Left ventricle myocardium inferior (tissue), 1 donor: Measurements from ENCODE around the gene GPR32. TPM values are rescaled to one million over a fixed set of nuclear protein-coding genes. Genes with fewer than 3 reads are reported as not detected.

Experiments used
- DNase-seq: peaks from one replicate; pipeline ENCODE4 v3.0.0-alpha.2; 2020
- H3K27ac ChIP-seq: fragments of 200-600 bp; replicated peaks from 2 replicates; pipeline ENCODE4 v1.8.0; 2021
- H3K27me3 ChIP-seq: fragments of 200-600 bp; 2 replicates; pipeline ENCODE4 v1.8.0; 2021; ENCODE audit warnings: low read depth
- H3K36me3 ChIP-seq: fragments of 200-600 bp; 2 replicates; pipeline ENCODE4 v1.8.0; 2021
- H3K4me1 ChIP-seq: fragments of 200-600 bp; 2 replicates; pipeline ENCODE4 v1.8.0; 2021
- H3K4me3 ChIP-seq: fragments of 200-600 bp; 2 replicates; pipeline ENCODE4 v1.8.0; 2021; ENCODE audit warnings: mild to moderate bottlenecking, moderate library complexity
- H3K9me3 ChIP-seq: fragments of 200-600 bp; replicated peaks from 2 replicates; pipeline ENCODE4 v1.8.0; 2021
- intact Hi-C: fragments of 100-400 bp; cut with micrococcal nuclease; formaldehyde crosslinking; loops from one replicate; pipeline ENCODE4 v1.11.0; 2022
- total RNA-seq: library from RNA; stranded (reverse); fragmentation: NEBNext Ultra II Directional; extraction: Animal tissue kit (Norgen Biotek cat#: 25700); gene quantifications from one replicate; pipeline ENCODE4 v1.2.1, GENCODE V29; 2021
- TF ChIP-seq, protein P1 (sequence below): fragments of 200-600 bp; IDR thresholded peaks from 2 replicates; pipeline ENCODE4 v1.8.0; 2021; ENCODE audit warnings: antibody characterized with exemption, mild to moderate bottlenecking, borderline replicate concordance
- donor health status: DM: no; HTN: yes; CAD: no; lungs with severe emphysema.

The GPR32 gene
- total RNA-seq, 1 donor from 2014 or later: not detected

- Histone ChIP-seq H3K27ac (no peak overlapping the region), H3K27me3 (peaks cover 10% of the 10 kb centered on the region), H3K36me3 (peaks cover 7% of the 10 kb centered on the region), H3K4me1 (no peaks in the 10 kb centered on the region), H3K9me3 (no peaks in the 10 kb centered on the region), H3K4me3 (no peak overlapping the region)
- TF ChIP-seq, protein P1, sequence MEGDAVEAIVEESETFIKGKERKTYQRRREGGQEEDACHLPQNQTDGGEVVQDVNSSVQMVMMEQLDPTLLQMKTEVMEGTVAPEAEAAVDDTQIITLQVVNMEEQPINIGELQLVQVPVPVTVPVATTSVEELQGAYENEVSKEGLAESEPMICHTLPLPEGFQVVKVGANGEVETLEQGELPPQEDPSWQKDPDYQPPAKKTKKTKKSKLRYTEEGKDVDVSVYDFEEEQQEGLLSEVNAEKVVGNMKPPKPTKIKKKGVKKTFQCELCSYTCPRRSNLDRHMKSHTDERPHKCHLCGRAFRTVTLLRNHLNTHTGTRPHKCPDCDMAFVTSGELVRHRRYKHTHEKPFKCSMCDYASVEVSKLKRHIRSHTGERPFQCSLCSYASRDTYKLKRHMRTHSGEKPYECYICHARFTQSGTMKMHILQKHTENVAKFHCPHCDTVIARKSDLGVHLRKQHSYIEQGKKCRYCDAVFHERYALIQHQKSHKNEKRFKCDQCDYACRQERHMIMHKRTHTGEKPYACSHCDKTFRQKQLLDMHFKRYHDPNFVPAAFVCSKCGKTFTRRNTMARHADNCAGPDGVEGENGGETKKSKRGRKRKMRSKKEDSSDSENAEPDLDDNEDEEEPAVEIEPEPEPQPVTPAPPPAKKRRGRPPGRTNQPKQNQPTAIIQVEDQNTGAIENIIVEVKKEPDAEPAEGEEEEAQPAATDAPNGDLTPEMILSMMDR: no peak
- intact Hi-C loops: no loop called here
- DNase-seq: no peak
These were observed 22.3 kb downstream of the GPR32 start for GRCh38 chr19:50792272-50793250.

- Histone ChIP-seq H3K36me3 (peaks cover 18% of the 10 kb centered on the region), H3K27me3 (peaks cover 10% of the 10 kb centered on the region), H3K9me3 (no peaks in the 10 kb centered on the region), H3K27ac (no peak overlapping the region), H3K4me3 (no peak overlapping the region), H3K4me1 (no peaks in the 10 kb centered on the region)
- intact Hi-C loops: no loop called here
- no peak for DNase-seq
- TF ChIP-seq, protein P1: no peak
These were observed 23.3 kb downstream of the GPR32 start for GRCh38 chr19:50793558-50794065.

- no peak overlapping the region for H3K27ac ChIP-seq
- intact Hi-C loops: no loop called here
- H3K27me3 ChIP-seq: peaks cover 10% of the 10 kb centered on the region
- TF ChIP-seq, protein P1: no peak
- peaks cover 24% of the 10 kb centered on the region for H3K36me3 ChIP-seq
- H3K4me3 ChIP-seq: no peak overlapping the region
- DNase-seq: no peak
- H3K4me1 ChIP-seq: no peaks in the 10 kb centered on the region
- H3K9me3 ChIP-seq: no peaks in the 10 kb centered on the region
These were observed 24.0 kb downstream of the GPR32 start for GRCh38 chr19:50794074-50794875.

DNA sequence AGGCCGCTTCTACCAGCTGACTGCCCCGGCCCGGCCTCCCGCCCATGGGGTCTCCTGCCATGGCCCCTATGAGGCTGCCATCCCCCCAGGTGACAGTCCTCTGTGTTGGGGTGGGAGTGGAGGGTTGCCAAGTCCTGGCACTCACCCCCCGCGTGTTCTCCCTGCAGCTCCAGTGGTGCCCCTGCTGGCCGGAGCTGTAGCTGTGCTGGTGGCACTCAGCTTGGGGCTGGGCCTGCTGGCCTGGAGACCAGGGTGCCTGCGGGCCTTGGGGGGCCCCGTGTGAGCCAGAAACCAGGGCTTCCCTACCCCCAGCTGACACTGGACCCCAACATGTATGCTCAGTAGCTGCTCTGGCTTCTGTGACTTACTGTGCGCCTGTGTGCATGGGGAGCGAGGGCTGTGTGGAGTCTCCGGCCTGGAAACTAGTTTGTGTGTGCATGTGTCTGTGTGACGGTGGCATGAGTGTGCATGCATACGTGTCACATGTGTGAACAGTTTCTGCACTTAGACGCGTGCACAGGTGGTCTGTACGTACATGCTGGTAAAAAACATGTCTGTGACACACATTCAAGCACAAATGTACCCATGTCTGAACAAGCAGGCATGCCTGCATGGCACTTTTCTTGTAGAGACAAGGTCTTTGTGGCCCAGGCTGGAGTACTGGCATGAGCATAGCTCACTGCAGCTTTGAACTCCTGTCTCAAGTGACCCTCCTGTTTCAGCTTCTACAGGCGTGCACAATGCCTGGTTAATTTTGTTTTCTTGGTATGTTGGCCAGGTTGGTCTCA lies 24.8 kb downstream of the GPR32 start:
- H3K9me3 ChIP-seq: no peaks in the 10 kb centered on the region
- no peaks in the 10 kb centered on the region for H3K4me1 ChIP-seq
- TF ChIP-seq, protein P1: no peak
- H3K27ac ChIP-seq: no peak overlapping the region
- peaks cover 25% of the 10 kb centered on the region for H3K36me3 ChIP-seq
- intact Hi-C loops: no loop called here
- DNase-seq: no peak
- H3K4me3 ChIP-seq: no peak overlapping the region
- peaks cover 10% of the 10 kb centered on the region for H3K27me3 ChIP-seq

DNA sequence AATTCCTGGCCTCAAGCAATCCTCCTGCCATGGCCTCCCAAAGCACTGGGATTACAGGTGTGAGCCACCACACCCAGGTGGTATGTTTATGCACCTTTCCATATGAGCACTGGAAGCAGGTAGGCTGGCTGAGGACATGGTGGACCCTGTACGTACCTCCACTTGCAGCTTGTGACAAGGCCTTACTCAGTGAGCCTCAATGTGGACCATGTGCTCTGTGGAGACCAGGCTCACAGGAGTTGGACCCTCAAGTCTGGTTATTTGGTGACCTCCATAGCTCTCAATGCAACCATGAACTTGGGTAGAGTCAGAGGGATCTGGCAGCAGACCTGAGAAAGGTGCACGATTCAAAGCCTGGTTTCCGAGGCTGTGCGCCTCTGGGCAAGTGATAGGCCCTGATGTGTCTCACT lies 25.4 kb downstream of the GPR32 start:
- H3K4me1 ChIP-seq: no peaks in the 10 kb centered on the region
- no peak for DNase-seq
- no peak overlapping the region for H3K27ac ChIP-seq
- intact Hi-C loops: no loop called here
- no peaks in the 10 kb centered on the region for H3K9me3 ChIP-seq
- peaks cover 10% of the 10 kb centered on the region for H3K27me3 ChIP-seq
- TF ChIP-seq, protein P1: no peak
- H3K36me3 ChIP-seq: peaks cover 25% of the 10 kb centered on the region
- no peak overlapping the region for H3K4me3 ChIP-seq
